Neuronal stem cell (in vitro differentiated cells): ENCODE measurements around the gene PSG5.
"Not testable (repeated sequence)": the region's sequence is repeated elsewhere in the genome, so short reads cannot be mapped to it uniquely, and the experiment has no call there.

Source experiments
- DNase-seq: peaks from one replicate; pipeline ENCODE4 v3.0.0-alpha.2; 2013; ENCODE audit warnings: low spot score
- H2AFZ ChIP-seq: one replicate; pipeline ENCODE4 v1.6.1; 2013; ENCODE audit warnings: mild to moderate bottlenecking, low read length, inconsistent platforms
- H2AK5ac ChIP-seq: 2 replicates; pipeline ENCODE4 v1.6.1; 2013; ENCODE audit warnings: low read depth, mild to moderate bottlenecking, inconsistent platforms, low read length, moderate library complexity, mixed read lengths
- H2BK120ac ChIP-seq: 2 replicates; pipeline ENCODE4 v1.6.1; 2013; ENCODE audit warnings: low read depth, mild to moderate bottlenecking, inconsistent platforms, low read length, moderate library complexity, mixed read lengths
- H2BK12ac ChIP-seq: one replicate; pipeline ENCODE4 v1.6.1; 2013; ENCODE audit warnings: low read length, inconsistent platforms
- H2BK15ac ChIP-seq: 2 replicates; pipeline ENCODE4 v1.6.1; 2013; ENCODE audit warnings: mild to moderate bottlenecking, low read length, inconsistent platforms, mixed read lengths
- H2BK5ac ChIP-seq: one replicate; pipeline ENCODE4 v1.6.1; 2013; ENCODE audit warnings: inconsistent platforms, mild to moderate bottlenecking, low read length, moderate library complexity
- H3K14ac ChIP-seq: one replicate; pipeline ENCODE4 v1.6.1; 2013; ENCODE audit warnings: low read length, inconsistent platforms
- H3K18ac ChIP-seq: 2 replicates; pipeline ENCODE4 v1.6.1; 2013; ENCODE audit warnings: low read length, inconsistent platforms
- H3K23ac ChIP-seq: 2 replicates; pipeline ENCODE4 v1.6.1; 2013; ENCODE audit warnings: low read depth, mild to moderate bottlenecking, mixed read lengths, low read length, inconsistent platforms; ENCODE audit not compliant: poor library complexity
- H3K27ac ChIP-seq: replicated peaks from 3 replicates; pipeline ENCODE4 v1.5.1; 2013; ENCODE audit warnings: low read length, inconsistent platforms
- H3K27me3 ChIP-seq, 3 experiments: 2 replicates each; pipeline ENCODE4 v1.6.1; 2013; ENCODE audit warnings: low read length in 3 of 3, mild to moderate bottlenecking in 2 of 3, inconsistent platforms in 1 of 3, low read depth in 1 of 3, mixed read lengths in 1 of 3, moderate library complexity in 1 of 3; ENCODE audit not compliant: control insufficient read depth in 3 of 3, insufficient read depth in 3 of 3
- H3K36me3 ChIP-seq, 2 donors: replicated peaks in 1 of 2; 2 replicates each; pipeline ENCODE4 v1.6.1; 2013; ENCODE audit warnings: low read length in 2 of 2; ENCODE audit not compliant: control insufficient read depth in 2 of 2, insufficient read depth in 2 of 2
- H3K4ac ChIP-seq: 2 replicates; pipeline ENCODE4 v1.6.1; 2013; ENCODE audit warnings: inconsistent platforms, mild to moderate bottlenecking, low read length, moderate library complexity
- H3K4me1 ChIP-seq, 2 donors: 1 replicate in 1 of 2; 2 replicates in 1 of 2; pipeline ENCODE4 v1.6.1; 2013; ENCODE audit warnings: low read length in 2 of 2, low read depth in 1 of 2; ENCODE audit not compliant: control insufficient read depth in 2 of 2, insufficient read depth in 1 of 2
- H3K4me2 ChIP-seq: one replicate; pipeline ENCODE4 v1.6.1; 2013; ENCODE audit warnings: mild to moderate bottlenecking, low read length, inconsistent platforms; ENCODE audit not compliant: insufficient read depth, poor library complexity, severe bottlenecking
- H3K4me3 ChIP-seq, 2 donors: 2 replicates each; pipeline ENCODE4 v1.5.1; 2013; ENCODE audit warnings: low read length in 2 of 2, mild to moderate bottlenecking in 2 of 2, inconsistent platforms in 1 of 2, moderate library complexity in 1 of 2
- H3K79me1 ChIP-seq: one replicate; pipeline ENCODE4 v1.6.1; 2013; ENCODE audit warnings: low read depth, mild to moderate bottlenecking, inconsistent platforms, low read length, moderate library complexity
- H3K9ac ChIP-seq: one replicate; pipeline ENCODE4 v1.6.1; 2013; ENCODE audit warnings: mild to moderate bottlenecking, low read depth, low read length, inconsistent platforms; ENCODE audit not compliant: poor library complexity
- H3K9me3 ChIP-seq, 2 donors: replicated peaks in 1 of 2; 2 replicates each; pipeline versions ENCODE3 to v1.6.1; 2013; ENCODE audit warnings: low read length in 2 of 2, mild to moderate bottlenecking in 2 of 2, inconsistent platforms in 1 of 2, low read depth in 1 of 2, mixed read lengths in 1 of 2, moderate library complexity in 1 of 2; ENCODE audit not compliant: control insufficient read depth in 2 of 2, insufficient read depth in 1 of 2
- H4K8ac ChIP-seq: one replicate; pipeline ENCODE4 v1.6.1; 2013; ENCODE audit warnings: low read depth, mild to moderate bottlenecking, inconsistent platforms, low read length, moderate library complexity
- H4K91ac ChIP-seq: one replicate; pipeline ENCODE4 v1.6.1; 2013; ENCODE audit warnings: low read length, low read depth, mild to moderate bottlenecking, inconsistent platforms; ENCODE audit not compliant: poor library complexity
- WGBS, 2 donors: extraction: QIAGEN DNeasy Blood & Tissue Kit; methylation state at CpG; one replicate each; pipeline ENCODE4 v1.1.7; 2013; ENCODE audit warnings: missing lambda C conversion rate in 2 of 2, mixed read lengths in 1 of 2; ENCODE audit not compliant: insufficient read length in 2 of 2, insufficient replicate concordance in 1 of 2; ENCODE audit errors: extremely low coverage in 2 of 2; 5-methylcytosine and 5-hydroxymethylcytosine counted together

Gene PSG5

DNA sequence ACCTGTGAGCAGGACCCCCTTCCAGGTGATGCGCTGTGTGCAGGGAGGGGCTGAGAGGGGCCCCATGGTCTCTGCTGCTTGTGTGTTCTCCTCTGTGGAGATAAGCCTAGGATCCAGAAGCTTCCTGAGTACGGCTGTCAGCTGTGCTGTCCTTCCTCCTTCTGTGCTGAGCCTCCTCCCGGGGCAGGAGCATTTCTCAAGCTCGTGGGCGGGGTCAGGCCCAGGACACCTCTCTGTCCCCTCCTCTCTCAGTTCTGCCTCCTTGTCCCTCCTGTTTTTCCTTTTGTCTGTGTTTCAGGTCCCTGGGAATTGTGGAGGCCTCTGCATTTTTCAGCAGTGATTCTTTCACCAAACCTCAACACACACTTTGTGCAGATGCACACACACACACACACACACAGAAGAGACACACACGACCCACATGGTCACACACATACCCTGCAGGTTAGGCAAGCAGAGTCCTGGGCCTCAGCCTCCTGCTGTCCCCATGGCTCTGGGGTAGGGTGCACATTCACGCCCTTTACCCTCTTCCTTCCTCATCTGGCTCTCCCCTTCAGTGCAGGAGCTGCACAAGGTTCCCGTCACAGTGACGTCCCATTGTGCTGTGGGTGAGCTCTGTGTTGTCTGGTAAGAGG lies 19.3 kb upstream of the PSG5 start, which contains the start of gene PSG4:
Gene PSG4 (minus strand): TSS at position 168 of the 635 bp plus-strand sequence. CDS start 102 bp downstream, at position 66.
- H2BK15ac ChIP-seq, H3K79me1 ChIP-seq, H4K8ac ChIP-seq, H2AK5ac ChIP-seq, H3K4ac ChIP-seq, H3K4me2 ChIP-seq, H2BK5ac ChIP-seq, H3K18ac ChIP-seq, H3K27me3 ChIP-seq, H3K9me3 ChIP-seq, H3K23ac ChIP-seq, H3K9ac ChIP-seq, H2BK12ac ChIP-seq, H2AFZ ChIP-seq, DNase-seq, H4K91ac ChIP-seq, H2BK120ac ChIP-seq, H3K4me1 ChIP-seq, H3K27ac ChIP-seq, H3K14ac ChIP-seq, H3K36me3 ChIP-seq: not testable (repeated sequence)
- WGBS, 2 donors: no CpG with 5 or more reads among the region's 9 CpGs
- H3K4me3 ChIP-seq: peak within 1 kb of the TSS in 1 of 2 donors; percentile 34

DNA sequence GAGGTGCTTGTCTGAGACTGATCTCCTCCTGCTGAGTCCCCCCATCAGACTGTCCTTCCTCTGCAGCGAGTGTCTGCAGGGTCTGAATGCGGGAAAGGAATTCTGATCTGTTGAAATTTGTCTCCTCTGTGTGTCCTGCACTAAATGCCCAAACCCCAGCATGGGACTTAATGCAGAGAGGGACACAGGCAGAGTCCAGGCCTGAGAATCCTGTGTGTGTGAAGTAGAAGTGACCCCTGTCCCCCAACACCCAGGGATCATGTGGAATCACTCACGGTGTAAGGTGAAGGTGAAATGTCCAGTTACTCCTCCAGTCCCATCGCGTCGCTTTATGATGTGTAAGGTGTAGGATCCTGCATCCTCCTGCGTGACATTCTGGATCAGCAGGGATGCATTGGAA lies 17.3 kb upstream of the PSG5 start:
- not testable (repeated sequence) for H3K79me1 ChIP-seq, H3K27ac ChIP-seq, H3K4me2 ChIP-seq, H3K23ac ChIP-seq, H4K91ac ChIP-seq, H2AK5ac ChIP-seq, H3K14ac ChIP-seq, H2BK120ac ChIP-seq, H2BK5ac ChIP-seq, H4K8ac ChIP-seq, H2AFZ ChIP-seq, H2BK12ac ChIP-seq, H3K36me3 ChIP-seq, H3K18ac ChIP-seq, DNase-seq, H3K4ac ChIP-seq, H3K9me3 ChIP-seq, H3K4me3 ChIP-seq, H2BK15ac ChIP-seq, H3K27me3 ChIP-seq, H3K9ac ChIP-seq, H3K4me1 ChIP-seq
- no CpG with 5 or more reads among the region's 7 CpGs for WGBS, 2 donors

DNA sequence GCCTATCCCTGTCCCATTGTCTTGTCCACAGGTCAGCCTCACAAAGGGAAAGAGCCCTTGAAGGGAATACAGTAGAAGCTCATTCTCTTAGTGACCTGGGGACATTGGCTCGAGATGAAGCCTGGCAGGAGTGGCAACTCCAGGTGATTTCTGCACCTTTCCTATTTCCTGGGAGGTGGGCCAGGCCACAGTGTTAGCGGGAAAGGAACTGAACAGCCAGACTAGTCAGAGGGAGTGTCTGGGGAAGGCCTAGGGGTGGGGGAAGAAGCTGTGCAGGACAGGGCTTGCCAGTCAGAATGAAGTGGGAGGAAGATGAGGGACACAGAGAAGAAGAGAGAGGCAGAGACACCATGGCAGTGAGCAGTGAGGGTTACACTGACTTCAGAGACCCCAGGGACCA lies 15.6 kb upstream of the PSG5 start:
- not testable (repeated sequence) for H4K8ac ChIP-seq, H3K18ac ChIP-seq, H3K36me3 ChIP-seq, H2BK5ac ChIP-seq, H2BK15ac ChIP-seq, H3K14ac ChIP-seq, H2BK120ac ChIP-seq, H2AFZ ChIP-seq, H3K4me2 ChIP-seq, H3K27me3 ChIP-seq, H3K4me3 ChIP-seq, H3K27ac ChIP-seq, DNase-seq, H3K4me1 ChIP-seq, H3K4ac ChIP-seq, H3K23ac ChIP-seq, H3K9ac ChIP-seq, H3K9me3 ChIP-seq, H2BK12ac ChIP-seq, H3K79me1 ChIP-seq, H2AK5ac ChIP-seq, H4K91ac ChIP-seq
- no CpG with 5 or more reads among the region's 2 CpGs for WGBS, 2 donors

DNA sequence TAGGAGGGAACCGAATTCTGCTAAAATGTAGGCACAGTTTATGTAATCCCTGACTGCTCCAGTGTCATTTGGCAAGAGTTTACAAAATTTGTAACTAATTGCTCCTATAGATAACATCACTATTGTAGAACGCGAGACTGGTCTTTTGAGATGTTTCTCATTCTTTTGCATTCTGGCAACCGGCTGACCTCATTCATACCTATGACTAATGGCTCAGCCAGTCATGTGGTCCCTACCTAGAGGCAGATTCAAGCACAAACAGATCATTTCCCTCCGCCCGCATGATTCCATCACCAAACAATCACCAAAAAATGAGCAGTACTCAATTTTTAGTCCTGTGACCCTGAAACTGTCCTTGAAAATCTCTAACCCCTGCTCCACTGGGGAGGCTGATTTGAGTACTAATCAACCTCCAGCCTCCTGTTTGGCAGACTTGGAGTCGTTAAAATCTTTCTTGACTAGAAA lies 15.0 kb upstream of the PSG5 start:
- DNase-seq, H4K8ac ChIP-seq, H3K14ac ChIP-seq, H3K9ac ChIP-seq, H3K4ac ChIP-seq, H2BK5ac ChIP-seq, H3K18ac ChIP-seq, H3K79me1 ChIP-seq, H3K9me3 ChIP-seq, H2AK5ac ChIP-seq, H3K4me2 ChIP-seq, H4K91ac ChIP-seq, H2BK15ac ChIP-seq, H3K27ac ChIP-seq, H3K4me3 ChIP-seq, H2BK120ac ChIP-seq, H3K36me3 ChIP-seq, H3K27me3 ChIP-seq, H3K23ac ChIP-seq, H2BK12ac ChIP-seq, H3K4me1 ChIP-seq, H2AFZ ChIP-seq: not testable (repeated sequence)
- WGBS, 2 donors: no CpG with 5 or more reads among the region's 7 CpGs
